Subcutaneous abdominal adipose tissue (tissue), 5 donors: ENCODE measurements around the gene SGMS1.

ENCODE experiments used
- H3K27ac ChIP-seq: one replicate; pipeline ENCODE4 v1.7.0; 2013; ENCODE audit warnings: low read depth, mild to moderate bottlenecking, inconsistent platforms, low read length, moderate library complexity
- H3K27me3 ChIP-seq, 5 donors: one replicate each; pipeline ENCODE4 v1.7.0; 2013; ENCODE audit warnings: low read length in 5 of 5, inconsistent platforms in 1 of 5; ENCODE audit not compliant: control insufficient read depth in 5 of 5, insufficient read depth in 4 of 5
- H3K36me3 ChIP-seq, 5 donors: one replicate each; pipeline ENCODE4 v1.7.0; 2013; ENCODE audit warnings: low read length in 5 of 5; ENCODE audit not compliant: control insufficient read depth in 5 of 5, insufficient read depth in 5 of 5
- H3K4me1 ChIP-seq, 5 donors: one replicate each; pipeline ENCODE4 v1.7.0; 2013; ENCODE audit warnings: low read length in 5 of 5, mild to moderate bottlenecking in 3 of 5, moderate library complexity in 1 of 5; ENCODE audit not compliant: control insufficient read depth in 5 of 5, insufficient read depth in 5 of 5
- H3K4me3 ChIP-seq, 5 donors: one replicate each; pipeline ENCODE4 v1.7.0; 2013; ENCODE audit warnings: low read length in 5 of 5, low read depth in 1 of 5
- H3K9ac ChIP-seq, 5 donors: one replicate each; pipeline ENCODE4 v1.7.0; 2013; ENCODE audit warnings: low read length in 5 of 5, mild to moderate bottlenecking in 4 of 5, moderate library complexity in 3 of 5
- H3K9me3 ChIP-seq, 5 donors: one replicate each; pipeline ENCODE4 v1.7.0; 2013; ENCODE audit warnings: low read length in 5 of 5; ENCODE audit not compliant: control insufficient read depth in 5 of 5
- donor health status: healthy.
- donor health status: healthy.
- donor health status: healthy.
- donor health status: healthy.
- donor health status: healthy.

Gene SGMS1

DNA sequence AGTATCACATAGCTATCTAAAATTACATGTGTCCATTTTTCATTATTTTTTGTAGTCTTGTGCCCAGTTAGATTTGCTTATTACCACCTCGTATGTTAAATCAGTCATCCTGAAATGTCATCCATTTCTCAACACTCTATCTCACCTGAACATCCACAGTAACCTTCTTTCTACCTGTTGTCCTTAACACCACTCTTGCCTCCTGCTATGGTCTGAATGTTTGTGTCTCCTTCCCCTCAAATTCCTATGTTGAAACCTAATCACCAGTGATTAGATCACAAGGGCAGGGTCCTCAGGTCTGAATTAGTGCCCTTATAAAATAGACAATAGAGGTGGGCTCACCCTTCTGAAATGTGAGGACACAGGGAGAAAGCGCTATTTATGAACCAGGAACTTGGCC lies 292.3 kb downstream of the SGMS1 start:
- no peak overlapping the region for H3K27ac ChIP-seq
- H3K27me3 ChIP-seq, result no peaks in the 10 kb centered on the region
- H3K9me3 ChIP-seq, result no peaks in the 10 kb centered on the region
- H3K36me3 ChIP-seq, result peaks cover 3 to 9% (median 7%) of the 10 kb centered on the region in 5 donors
- no peak overlapping the region for H3K4me3 ChIP-seq
- H3K9ac ChIP-seq, result no peak overlapping the region
- H3K4me1 ChIP-seq, result peaks cover 0 to 18% (median 15%) of the 10 kb centered on the region in 5 donors

- Histone ChIP-seq H3K27me3 (no peaks in the 10 kb centered on the region), H3K4me1 (peaks cover 0 to 38% (median 26%) of the 10 kb centered on the region in 5 donors), H3K9me3 (no peaks in the 10 kb centered on the region), H3K36me3 (no peaks in the 10 kb centered on the region), H3K4me3 (peak overlapping the region; percentile 19 to 38 (median 35)), H3K9ac (peak overlapping the region in 2 of 5 donors; percentile 12 to 31), H3K27ac (peak overlapping the region; percentile 61)
Observed at GRCh38 chr10:50326757-50327701, 296.7 kb downstream of the SGMS1 start.

DNA sequence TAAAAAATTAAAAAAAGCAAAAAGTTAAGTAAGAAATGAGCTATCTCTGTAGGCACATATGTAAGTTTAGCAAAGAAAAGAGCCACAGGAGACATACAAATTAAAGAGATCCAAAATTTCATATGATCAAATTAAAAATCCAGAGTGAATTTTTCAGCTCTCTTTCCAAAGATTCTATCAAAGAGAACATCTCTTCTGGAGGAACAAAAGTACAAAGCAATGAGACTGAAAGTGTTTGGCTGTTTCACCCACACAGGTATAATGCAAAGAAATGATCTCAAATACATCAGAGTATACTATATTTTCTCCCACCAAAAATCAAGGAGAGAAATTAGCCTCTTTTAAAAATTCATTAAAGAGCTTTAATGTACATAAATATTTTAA lies 297.6 kb downstream of the SGMS1 start:
- Histone ChIP-seq H3K36me3 (no peaks in the 10 kb centered on the region), H3K27me3 (no peaks in the 10 kb centered on the region), H3K9me3 (no peaks in the 10 kb centered on the region), H3K27ac (peak overlapping the region; percentile 61), H3K9ac (no peak overlapping the region), H3K4me1 (peaks cover 0 to 43% (median 31%) of the 10 kb centered on the region in 5 donors), H3K4me3 (no peak overlapping the region)

DNA sequence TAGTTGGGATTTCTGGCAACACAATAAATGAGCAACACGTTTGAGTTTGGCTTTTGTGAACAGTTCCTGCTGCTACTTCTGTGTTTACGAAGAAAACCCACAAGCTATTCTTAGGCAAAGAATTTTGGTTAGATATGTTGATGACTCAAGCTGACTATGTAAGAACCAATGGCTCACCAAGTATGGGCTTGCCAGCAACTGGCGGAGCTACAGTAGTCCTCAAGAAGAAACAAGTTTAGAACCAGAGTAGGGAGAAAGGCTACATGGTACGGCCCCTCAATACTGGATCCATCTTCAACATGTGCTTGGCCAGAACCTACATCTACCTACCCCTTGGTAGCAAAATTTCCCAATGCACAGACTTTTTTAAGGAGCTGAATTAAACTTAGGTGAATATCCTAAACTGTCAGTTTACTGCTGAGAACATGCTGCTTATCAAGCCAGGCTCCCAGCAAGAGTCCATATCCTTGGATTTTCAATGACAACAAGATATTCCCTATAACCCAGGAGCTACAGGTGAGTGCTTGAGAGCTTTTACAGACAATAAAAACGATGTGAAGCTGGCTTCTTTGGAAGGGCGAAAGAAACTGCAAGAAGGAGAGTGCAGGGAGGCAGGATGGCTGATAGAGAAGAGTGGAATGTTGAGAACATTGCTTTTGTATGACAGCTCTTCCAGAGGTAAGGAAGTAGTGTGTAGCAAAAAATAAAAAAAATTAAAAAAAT lies 298.1 kb downstream of the SGMS1 start:
- Histone ChIP-seq H3K9ac (no peak overlapping the region), H3K27ac (no peak overlapping the region), H3K9me3 (no peaks in the 10 kb centered on the region), H3K4me3 (no peak overlapping the region), H3K36me3 (no peaks in the 10 kb centered on the region), H3K27me3 (no peaks in the 10 kb centered on the region), H3K4me1 (peaks cover 0 to 43% (median 31%) of the 10 kb centered on the region in 5 donors)

DNA sequence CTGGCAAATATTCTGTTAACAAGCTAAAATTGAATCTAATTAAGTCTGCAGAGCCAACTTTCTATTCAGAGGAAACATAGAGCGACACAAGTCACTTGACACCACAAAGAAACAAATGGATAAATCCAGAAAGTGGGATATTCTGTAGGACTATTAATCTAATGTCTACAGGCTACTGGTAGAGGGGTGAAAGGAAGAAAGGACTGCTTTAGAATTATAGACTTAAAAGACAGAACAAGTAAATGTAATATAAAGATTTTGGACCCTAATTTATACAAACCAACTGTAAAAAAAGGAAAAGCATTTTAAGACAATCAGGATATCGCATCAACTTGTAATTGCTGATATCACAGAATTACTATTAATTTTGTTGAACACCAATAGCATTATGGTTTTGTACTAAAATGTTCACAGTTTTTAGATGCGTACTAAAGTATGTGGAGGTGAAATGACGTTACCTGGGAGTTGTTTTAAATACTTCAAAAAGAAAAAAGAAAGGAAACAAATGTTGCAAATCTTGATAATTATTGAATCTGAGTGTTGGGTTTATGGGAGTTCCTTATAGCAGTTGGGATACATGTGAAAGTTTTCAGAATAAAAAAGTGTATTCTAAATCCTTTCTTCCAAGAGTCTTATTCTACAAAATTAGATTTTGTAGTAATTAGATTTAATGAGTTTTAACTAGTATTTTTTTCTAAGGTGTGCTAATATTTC lies 298.9 kb downstream of the SGMS1 start:
- Histone ChIP-seq H3K9ac (no peak overlapping the region), H3K27ac (no peak overlapping the region), H3K9me3 (no peaks in the 10 kb centered on the region), H3K36me3 (no peaks in the 10 kb centered on the region), H3K4me1 (peaks cover 0 to 43% (median 31%) of the 10 kb centered on the region in 5 donors), H3K4me3 (no peak overlapping the region), H3K27me3 (no peaks in the 10 kb centered on the region)

GRCh38 chr10:50324046-50324445 lies 299.7 kb downstream of the SGMS1 start:
- H3K4me1 ChIP-seq, result peaks cover 0 to 38% (median 25%) of the 10 kb centered on the region in 5 donors

DNA sequence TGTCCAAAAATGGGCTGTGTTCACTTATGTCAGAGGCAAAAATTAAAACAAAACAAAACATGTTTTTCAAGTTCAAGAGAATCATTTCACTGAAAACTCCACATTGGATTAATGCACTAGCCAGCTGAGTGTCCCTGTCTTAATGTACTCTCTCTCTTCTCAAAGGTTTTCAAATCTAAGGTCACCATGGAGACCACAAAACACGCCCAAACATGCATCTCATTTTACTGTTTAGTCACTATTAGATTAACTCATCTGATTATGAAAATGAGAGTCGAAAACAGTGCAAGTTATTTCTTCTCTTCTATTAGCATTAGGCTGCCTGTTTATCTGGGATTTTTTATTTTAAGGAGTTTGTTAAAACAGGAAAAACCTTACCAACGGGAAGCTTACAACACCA lies 301.7 kb downstream of the SGMS1 start:
- Histone ChIP-seq H3K4me3 (no peak overlapping the region), H3K9me3 (no peaks in the 10 kb centered on the region), H3K36me3 (no peaks in the 10 kb centered on the region), H3K4me1 (peaks cover 0 to 35% (median 21%) of the 10 kb centered on the region in 5 donors), H3K27ac (no peak overlapping the region), H3K27me3 (no peaks in the 10 kb centered on the region), H3K9ac (no peak overlapping the region)

More at GRCh38 chr10:50324046-50324445, 299.7 kb downstream of the SGMS1 start:
- no peaks in the 10 kb centered on the region for H3K9me3 ChIP-seq
- no peak overlapping the region for H3K27ac ChIP-seq
- H3K36me3 ChIP-seq, result no peaks in the 10 kb centered on the region
- H3K27me3 ChIP-seq, result no peaks in the 10 kb centered on the region
- H3K4me3 ChIP-seq, result no peak overlapping the region
- no peak overlapping the region for H3K9ac ChIP-seq

DNA sequence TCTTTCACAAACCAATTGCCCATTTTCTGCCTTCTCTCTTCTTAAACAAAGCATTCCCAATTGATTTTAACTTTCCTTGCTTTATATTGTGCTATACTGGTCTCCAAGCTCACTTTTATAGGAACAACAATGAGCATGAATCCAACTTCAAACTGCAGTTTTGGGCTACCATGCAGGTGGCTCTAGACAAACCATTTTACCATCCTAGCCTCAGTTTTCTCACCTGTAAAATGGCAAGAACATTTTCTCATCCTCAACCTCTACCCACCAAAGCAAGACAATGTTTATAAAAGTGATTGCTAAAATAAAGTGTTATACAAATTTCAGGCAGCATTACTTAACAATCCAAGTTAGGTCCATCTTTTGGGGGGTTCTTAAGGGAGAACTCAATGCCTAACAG lies 305.6 kb downstream of the SGMS1 start:
- Histone ChIP-seq H3K27ac (no peak overlapping the region), H3K9ac (no peak overlapping the region), H3K9me3 (peaks cover 0 to under 1% (median 0%) of the 10 kb centered on the region in 5 donors), H3K36me3 (peaks cover 0 to 4% (median 0%) of the 10 kb centered on the region in 5 donors), H3K4me1 (peaks cover 0 to 14% (median 9%) of the 10 kb centered on the region in 5 donors), H3K4me3 (no peak overlapping the region), H3K27me3 (no peaks in the 10 kb centered on the region)

DNA sequence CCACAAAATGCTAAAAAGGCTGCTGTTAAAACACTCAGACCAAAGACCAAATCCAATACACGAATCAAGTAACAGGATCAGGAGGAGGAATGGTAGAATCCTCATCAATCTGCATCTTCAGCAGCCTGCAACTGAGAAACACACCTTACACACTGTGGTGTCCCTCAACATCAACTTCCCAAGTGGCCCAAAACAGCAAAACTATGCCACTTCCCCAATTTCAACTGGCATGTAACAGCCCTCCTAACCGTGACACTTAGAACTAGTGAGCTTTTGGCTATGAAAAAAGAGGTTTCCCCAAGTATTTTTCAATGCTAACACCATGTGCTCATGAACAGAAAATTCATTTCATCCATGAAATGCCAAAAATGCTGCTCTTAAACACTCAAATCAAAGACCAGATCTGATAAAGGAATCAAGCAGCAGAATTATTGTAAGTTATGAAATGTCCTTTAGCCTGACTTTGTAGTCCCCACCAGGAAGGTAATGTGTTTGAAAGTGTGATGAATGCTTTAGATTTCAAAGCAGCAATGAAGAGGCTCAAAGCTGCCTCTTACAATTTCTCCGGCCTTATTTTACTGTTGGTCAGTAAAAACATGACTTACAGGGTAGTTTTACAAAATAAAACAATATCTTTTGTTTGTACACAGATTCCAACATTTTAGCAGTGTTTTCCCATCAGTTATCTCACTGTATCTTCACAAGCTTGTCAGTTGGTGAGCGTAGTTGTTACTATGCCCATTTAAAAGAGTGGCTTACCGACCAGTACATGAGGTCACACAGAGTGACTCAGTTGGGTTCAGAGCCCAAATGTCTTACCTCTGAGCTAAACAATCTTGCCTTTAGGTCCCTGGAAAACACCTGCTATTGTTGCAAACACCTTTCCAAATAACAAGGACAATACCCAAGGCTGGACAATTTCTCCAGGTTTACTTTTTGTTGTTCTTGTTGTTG lies 306.8 kb downstream of the SGMS1 start:
- no peak overlapping the region for H3K4me3 ChIP-seq
- H3K27ac ChIP-seq, result no peak overlapping the region
- peaks cover 0 to 11% (median 0%) of the 10 kb centered on the region in 5 donors for H3K36me3 ChIP-seq
- peaks cover 0 to 13% (median 9%) of the 10 kb centered on the region in 5 donors for H3K4me1 ChIP-seq
- H3K9me3 ChIP-seq, result peaks cover 0 to 6% (median 3%) of the 10 kb centered on the region in 5 donors
- no peaks in the 10 kb centered on the region for H3K27me3 ChIP-seq
- no peak overlapping the region for H3K9ac ChIP-seq
